HUES64 (cell line): Measurements from ENCODE around the gene MLLT10.
"Not testable (repeated sequence)": the region's sequence is repeated elsewhere in the genome, so short reads cannot be mapped to it uniquely, and the experiment has no call there.

Experiments
- H3K27ac ChIP-seq: 2 replicates; pipeline ENCODE4 v1.7.0; 2013; ENCODE audit warnings: low read depth, low read length, inconsistent platforms
- H3K27me3 ChIP-seq: 2 replicates; pipeline ENCODE4 v1.6.1; 2013; ENCODE audit warnings: mild to moderate bottlenecking, low read length; ENCODE audit not compliant: insufficient read depth
- H3K36me3 ChIP-seq: 2 replicates; pipeline ENCODE4 v1.6.1; 2013; ENCODE audit warnings: mild to moderate bottlenecking, low read length; ENCODE audit not compliant: insufficient read depth
- H3K4me1 ChIP-seq: 2 replicates; pipeline ENCODE4 v1.6.1; 2013; ENCODE audit warnings: mild to moderate bottlenecking, low read length, moderate library complexity; ENCODE audit not compliant: insufficient read depth
- H3K4me3 ChIP-seq: 2 replicates; pipeline ENCODE4 v1.5.1; 2013; ENCODE audit warnings: mild to moderate bottlenecking, low read length, moderate library complexity
- H3K9ac ChIP-seq: 2 replicates; pipeline ENCODE4 v1.6.1; 2013; ENCODE audit warnings: mild to moderate bottlenecking, low read depth, low read length
- H3K9me3 ChIP-seq: 2 replicates; pipeline ENCODE4 v1.6.1; 2013; ENCODE audit warnings: low read depth, low read length; ENCODE audit not compliant: insufficient read depth
- WGBS: fragments of 150-250, 120-280 bp; methylation state at CpG from one replicate; pipeline ENCODE4 v1.1.7; 2013; ENCODE audit warnings: missing lambda C conversion rate; 5-methylcytosine and 5-hydroxymethylcytosine counted together

Gene MLLT10

GRCh38 chr10:21600804-21601433 lies 66.9 kb downstream of the MLLT10 start:
- no peaks in the 10 kb centered on the region for H3K27me3 ChIP-seq
- 90% methylated on average over 1 of the region's 1 CpG for WGBS

DNA sequence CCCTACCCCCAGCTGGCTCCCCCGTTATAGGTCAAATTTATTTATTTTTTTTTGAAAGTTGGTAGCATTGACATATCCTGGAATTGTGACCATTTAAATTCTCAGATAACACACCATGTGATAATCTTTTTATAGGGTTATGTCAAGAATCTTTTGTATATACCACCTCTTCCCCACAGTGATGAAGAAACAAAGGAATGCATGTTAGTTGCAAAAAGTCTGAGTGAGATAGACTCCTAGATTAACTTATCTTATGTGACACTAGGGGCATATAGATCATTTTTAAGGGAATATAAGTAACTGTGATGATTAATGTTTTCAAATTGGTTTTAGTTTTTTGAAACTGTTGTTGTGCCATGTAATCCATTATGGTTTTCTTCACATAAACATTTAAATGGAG lies 68.3 kb downstream of the MLLT10 start:
- WGBS: no CpG with 5 or more reads among the region's 1 CpG
- Histone ChIP-seq H3K27me3 (no peaks in the 10 kb centered on the region), H3K4me3 (no peak overlapping the region), H3K9me3 (no peaks in the 10 kb centered on the region), H3K9ac (no peak overlapping the region), H3K36me3 (peaks cover 31% of the 10 kb centered on the region), H3K27ac (no peak overlapping the region), H3K4me1 (no peaks in the 10 kb centered on the region; the same call in 1 of the 2 replicates)

More at GRCh38 chr10:21600804-21601433, 66.9 kb downstream of the MLLT10 start:
- Histone ChIP-seq H3K9ac (no peak overlapping the region), H3K4me3 (no peak overlapping the region), H3K9me3 (no peaks in the 10 kb centered on the region), H3K36me3 (peaks cover 22% of the 10 kb centered on the region; the same call in 1 of the 2 replicates), H3K4me1 (no peaks in the 10 kb centered on the region; the same call in 1 of the 2 replicates), H3K27ac (no peak overlapping the region)

- H3K9ac ChIP-seq: no peak overlapping the region
- peaks cover 8% of the 10 kb centered on the region; the same call in 1 of the 2 replicates for H3K9me3 ChIP-seq
- peaks cover 28% of the 10 kb centered on the region for H3K36me3 ChIP-seq
- H3K27ac ChIP-seq: no peak overlapping the region
- no peak overlapping the region for H3K4me3 ChIP-seq
- no peaks in the 10 kb centered on the region; the same call in 1 of the 2 replicates for H3K4me1 ChIP-seq
- H3K27me3 ChIP-seq: no peaks in the 10 kb centered on the region
These were observed 69.7 kb downstream of the MLLT10 start for GRCh38 chr10:21603721-21604120.

DNA sequence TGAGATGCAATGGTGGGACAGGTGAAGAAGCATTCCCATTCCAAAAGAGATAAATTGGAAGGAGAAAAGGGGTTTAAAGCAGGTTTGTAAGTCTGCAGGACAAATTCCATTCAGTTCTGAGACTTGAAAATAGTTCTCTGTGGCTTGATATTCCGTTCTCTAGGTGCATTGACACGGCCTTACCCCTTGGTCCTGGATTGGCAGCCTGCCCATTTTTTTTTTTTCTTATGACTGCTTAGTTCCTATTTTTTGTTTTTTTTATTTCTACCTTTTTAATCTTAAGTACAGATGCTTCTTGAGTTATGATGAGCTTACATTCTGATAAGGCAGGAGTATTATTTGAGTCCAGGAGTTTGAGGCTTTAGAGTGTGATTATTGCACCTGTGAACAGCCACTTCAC lies 70.6 kb downstream of the MLLT10 start:
- Histone ChIP-seq H3K9ac (no peak overlapping the region), H3K4me1 (no peaks in the 10 kb centered on the region), H3K27me3 (no peaks in the 10 kb centered on the region), H3K4me3 (no peak overlapping the region), H3K27ac (no peak overlapping the region), H3K9me3 (peaks cover 9% of the 10 kb centered on the region; the same call in 1 of the 2 replicates), H3K36me3 (peaks cover 31% of the 10 kb centered on the region)
- WGBS: 97% methylated on average over 2 of the region's 2 CpGs

GRCh38 chr10:21607907-21608306 lies 73.9 kb downstream of the MLLT10 start:
- Histone ChIP-seq H3K9ac (no peak overlapping the region), H3K4me3 (no peak overlapping the region), H3K27ac (no peak overlapping the region), H3K4me1 (no peaks in the 10 kb centered on the region), H3K36me3 (peaks cover 43% of the 10 kb centered on the region), H3K9me3 (peaks cover 9% of the 10 kb centered on the region; the same call in 1 of the 2 replicates), H3K27me3 (no peaks in the 10 kb centered on the region)
- 99% methylated on average over 2 of the region's 2 CpGs for WGBS

- Histone ChIP-seq H3K27ac (no peak overlapping the region), H3K9me3 (no peaks in the 10 kb centered on the region), H3K9ac (no peak overlapping the region), H3K4me3 (no peak overlapping the region), H3K4me1 (0 out of 2 replicates have a peak, but pooled peaks cover 7% of the 10 kb centered on the region), H3K27me3 (no peaks in the 10 kb centered on the region), H3K36me3 (peaks cover 37% of the 10 kb centered on the region; the same call in 1 of the 2 replicates)
- 95% methylated on average over 2 of the region's 3 CpGs for WGBS
These were observed 80.0 kb downstream of the MLLT10 start for GRCh38 chr10:21614000-21614399.

- no peaks in the 10 kb centered on the region for H3K27me3 ChIP-seq
- H3K9ac ChIP-seq: no peak overlapping the region
- 100% methylated on average over 2 of the region's 3 CpGs for WGBS
- H3K36me3 ChIP-seq: peaks cover 38% of the 10 kb centered on the region
- H3K4me1 ChIP-seq: 0 out of 2 replicates have a peak, but pooled peaks cover 7% of the 10 kb centered on the region
- H3K27ac ChIP-seq: no peak overlapping the region
- H3K4me3 ChIP-seq: no peak overlapping the region
- no peaks in the 10 kb centered on the region for H3K9me3 ChIP-seq
These were observed 83.2 kb downstream of the MLLT10 start for GRCh38 chr10:21617267-21617666.

- Histone ChIP-seq H3K27me3 (no peaks in the 10 kb centered on the region), H3K27ac (no peak overlapping the region), H3K4me1 (no peaks in the 10 kb centered on the region), H3K9ac (no peak overlapping the region), H3K9me3 (no peaks in the 10 kb centered on the region), H3K36me3 (peaks cover 48% of the 10 kb centered on the region), H3K4me3 (no peak overlapping the region)
- WGBS: 88% methylated on average over 1 of the region's 1 CpG
These were observed 89.3 kb downstream of the MLLT10 start for GRCh38 chr10:21623291-21623690.

GRCh38 chr10:21624421-21624820 lies 90.4 kb downstream of the MLLT10 start:
- 96% methylated on average over 6 of the region's 6 CpGs for WGBS
- not testable (repeated sequence) for H3K27me3 ChIP-seq

GRCh38 chr10:21624951-21625350 lies 90.9 kb downstream of the MLLT10 start:
- Histone ChIP-seq H3K27ac (no peak overlapping the region), H3K9ac (no peak overlapping the region), H3K27me3 (no peaks in the 10 kb centered on the region), H3K4me1 (no peaks in the 10 kb centered on the region), H3K9me3 (no peaks in the 10 kb centered on the region), H3K4me3 (no peak overlapping the region), H3K36me3 (peaks cover 50% of the 10 kb centered on the region)
- 97% methylated on average over 5 of the region's 6 CpGs for WGBS

More at GRCh38 chr10:21624421-21624820, 90.4 kb downstream of the MLLT10 start:
- H3K9me3 ChIP-seq, H3K4me3 ChIP-seq, H3K9ac ChIP-seq, H3K4me1 ChIP-seq, H3K27ac ChIP-seq: not testable (repeated sequence)
- peaks cover 48% of the 10 kb centered on the region for H3K36me3 ChIP-seq

- H3K9me3 ChIP-seq: no peaks in the 10 kb centered on the region
- H3K27ac ChIP-seq: no peak overlapping the region
- H3K9ac ChIP-seq: no peak overlapping the region
- 91% methylated on average over 3 of the region's 3 CpGs for WGBS
- H3K4me1 ChIP-seq: no peaks in the 10 kb centered on the region
- H3K36me3 ChIP-seq: peaks cover 52% of the 10 kb centered on the region
- no peaks in the 10 kb centered on the region for H3K27me3 ChIP-seq
- H3K4me3 ChIP-seq: no peak overlapping the region
These were observed 91.7 kb downstream of the MLLT10 start for GRCh38 chr10:21625623-21626229.
